IMR-90 (cell line): ENCODE results near the gene SYNE1. TPM values are rescaled to one million over a fixed set of nuclear protein-coding genes. Genes with fewer than 3 reads are reported as not detected.

Experiments
- ATAC-seq: fragments of 200-7000 bp; cut with Tn5 transposase; 2 replicates; pipeline ENCODE4 v1.9.1; 2020; ENCODE audit warnings: low read depth, mild to moderate bottlenecking, moderate library complexity
- BruUV-seq: library from RNA; stranded (reverse); fragments of 400-500 nt; replicated peaks from 2 replicates; lab custom pipeline; 2021; lab: Mats Ljungman, UMichigan
- CTCF ChIA-PET: fragments of 300-600 bp; formaldehyde crosslinking; extraction: SDS; loops from one replicate; lab custom pipeline; 2021; ENCODE audit warnings: antibody characterized with exemption; lab: Yijun Ruan, JAX
- POLR2A ChIA-PET: fragments of 300-600 bp; sonication (Branson Sonifier 250); formaldehyde crosslinking; loops from one replicate; lab custom pipeline; 2022; ENCODE audit warnings: antibody characterized with exemption; ENCODE audit not compliant: unreplicated experiment; lab: Charles Lee
- DNase-seq: peaks from one replicate; pipeline ENCODE4 v3.0.0; 2013
- H2AFZ ChIP-seq: replicated peaks from 2 replicates; pipeline ENCODE3; 2013; ENCODE audit warnings: low read length, mild to moderate bottlenecking; ENCODE audit not compliant: poor library complexity
- H2AK5ac ChIP-seq: 2 replicates; pipeline ENCODE4 v1.6.1; 2013; ENCODE audit warnings: low read depth, low read length, inconsistent platforms
- H2AK9ac ChIP-seq: replicated peaks from 2 replicates; pipeline ENCODE3; 2013; ENCODE audit warnings: mild to moderate bottlenecking, low read depth, low read length, moderate library complexity; ENCODE audit not compliant: poor library complexity
- H2BK120ac ChIP-seq: 2 replicates; pipeline ENCODE4 v1.6.1; 2013; ENCODE audit warnings: low read depth, low read length, inconsistent platforms
- H2BK15ac ChIP-seq: 3 replicates; pipeline ENCODE4 v1.6.1; 2013; ENCODE audit warnings: low read depth, low read length, inconsistent platforms
- H2BK20ac ChIP-seq: 2 replicates; pipeline ENCODE4 v1.6.1; 2013; ENCODE audit warnings: low read depth, mild to moderate bottlenecking, inconsistent platforms, low read length, moderate library complexity
- H2BK5ac ChIP-seq: 2 replicates; pipeline ENCODE4 v1.6.1; 2013; ENCODE audit warnings: mild to moderate bottlenecking, low read depth, low read length, inconsistent platforms; ENCODE audit not compliant: poor library complexity, severe bottlenecking
- H3K14ac ChIP-seq: replicated peaks from 2 replicates; pipeline ENCODE4 v1.6.1; 2013; ENCODE audit warnings: low read depth, low read length, inconsistent platforms
- H3K18ac ChIP-seq: 2 replicates; pipeline ENCODE4 v1.6.1; 2013; ENCODE audit warnings: low read depth, low read length, control low read depth
- H3K23ac ChIP-seq: 2 replicates; pipeline ENCODE4 v1.6.1; 2013; ENCODE audit warnings: low read depth, low read length, inconsistent platforms
- H3K27ac ChIP-seq: 2 replicates; pipeline ENCODE4 v1.5.1; 2013; ENCODE audit warnings: mild to moderate bottlenecking, control low read depth, low read length; ENCODE audit not compliant: insufficient read depth
- H3K27me3 ChIP-seq: 2 replicates; pipeline ENCODE4 v1.6.1; 2013; ENCODE audit warnings: low read length; ENCODE audit not compliant: control insufficient read depth, insufficient read depth
- H3K36me3 ChIP-seq: 2 replicates; pipeline ENCODE4 v1.6.1; 2013; ENCODE audit warnings: low read length, mixed read lengths; ENCODE audit not compliant: control insufficient read depth, insufficient read depth
- H3K4ac ChIP-seq: 2 replicates; pipeline ENCODE4 v1.6.1; 2013; ENCODE audit warnings: low read depth, low read length, inconsistent platforms
- H3K4me1 ChIP-seq: 2 replicates; pipeline ENCODE4 v1.6.1; 2013; ENCODE audit warnings: low read length, mixed read lengths; ENCODE audit not compliant: control insufficient read depth, insufficient read depth
- H3K4me2 ChIP-seq: 2 replicates; pipeline ENCODE4 v1.6.1; 2013; ENCODE audit warnings: low read depth, mild to moderate bottlenecking, control low read depth, low read length, moderate library complexity
- H3K4me3 ChIP-seq: 2 replicates; pipeline ENCODE4 v1.5.1; 2013; ENCODE audit warnings: low read depth, mild to moderate bottlenecking, control low read depth, low read length, moderate library complexity; ENCODE audit not compliant: insufficient read depth
- H3K56ac ChIP-seq: 2 replicates; pipeline ENCODE4 v1.6.1; 2013; ENCODE audit warnings: low read length, inconsistent platforms; ENCODE audit not compliant: insufficient read depth; ENCODE audit errors: extremely low read depth
- H3K79me1 ChIP-seq, 2 experiments: 2 replicates each; pipeline ENCODE4 v1.6.1; 2013; ENCODE audit warnings: low read length in 2 of 2, inconsistent platforms in 1 of 2, low read depth in 1 of 2
- H3K9ac ChIP-seq: 2 replicates; pipeline ENCODE4 v1.6.1; 2013; ENCODE audit warnings: low read depth, low read length, control low read depth
- H3K9me1 ChIP-seq: 2 replicates; pipeline ENCODE4 v1.6.1; 2013; ENCODE audit warnings: low read length, inconsistent platforms; ENCODE audit not compliant: insufficient read depth
- H3K9me3 ChIP-seq: 2 replicates; pipeline ENCODE4 v1.6.1; 2013; ENCODE audit warnings: low read length; ENCODE audit not compliant: control insufficient read depth, insufficient read depth
- H4K20me1 ChIP-seq: 2 replicates; pipeline ENCODE4 v1.6.1; 2013; ENCODE audit warnings: low read length, inconsistent platforms; ENCODE audit not compliant: insufficient read depth
- H4K5ac ChIP-seq: 2 replicates; pipeline ENCODE4 v1.6.1; 2013; ENCODE audit warnings: mild to moderate bottlenecking, low read depth, low read length, control low read depth
- H4K8ac ChIP-seq, 2 experiments: 2 replicates each; pipeline ENCODE4 v1.6.1; 2013; ENCODE audit warnings: low read depth in 2 of 2, low read length in 2 of 2, control low read depth in 1 of 2, inconsistent platforms in 1 of 2
- H4K91ac ChIP-seq: 2 replicates; pipeline ENCODE4 v1.6.1; 2013; ENCODE audit warnings: low read depth, low read length, inconsistent platforms; ENCODE audit not compliant: insufficient read depth
- CEBPB ChIP-seq: IDR thresholded peaks from 2 replicates; pipeline ENCODE4 v1.6.1; 2012; ENCODE audit warnings: low read depth, low read length, improper control_type of control experiment
- NFE2L2 ChIP-seq: fragments of 150-350 bp; IDR thresholded peaks from 2 replicates; pipeline ENCODE4 v1.6.1; 2016; ENCODE audit warnings: low read depth, mild to moderate bottlenecking, low read length
- WGBS, 2 experiments: methylation state at CpG; one replicate each; pipeline versions ENCODE4 v1.1.5 to v1.1.7; 2013; ENCODE audit warnings: missing lambda C conversion rate in 2 of 2; ENCODE audit not compliant: insufficient read length in 1 of 2; ENCODE audit errors: extremely low coverage in 2 of 2; 5-methylcytosine and 5-hydroxymethylcytosine counted together
- dilution Hi-C: fragments of 300-500 bp; cut with HindIII; formaldehyde crosslinking; loops from one replicate; pipeline ENCODE4 v1.14.3; 2018; ENCODE audit warnings: low sequenced_read_pairs; ENCODE audit not compliant: unreplicated experiment
- in situ Hi-C: fragments of 300-500 bp; cut with MboI; formaldehyde crosslinking; loops from 3 replicates; pipeline ENCODE4 v1.14.3; 2019; ENCODE audit warnings: low sequenced_read_pairs, inconsistent platforms, mixed read lengths
- intact Hi-C: fragments of 100-400 bp; cut with micrococcal nuclease; formaldehyde crosslinking; loops from 2 replicates; pipeline ENCODE4 v1.10.0; 2022
- polyA plus RNA-seq, 3 experiments: library from polyadenylated mRNA; depleted of rRNA; stranded (reverse); fragments of >200 nt; gene quantifications; 2 replicates each; pipeline ENCODE4 v1.2.3, GENCODE V29; 2012; ENCODE audit warnings: low replicate concordance in 1 of 3
- total RNA-seq: library from RNA; depleted of rRNA; stranded (reverse); fragments of >200 nt; gene quantifications from 2 replicates; pipeline ENCODE4 v1.2.3, GENCODE V29; 2012

The SYNE1 gene
- total and polyA plus RNA-seq, 2 of the 4 experiments (the other 2 are of a cell fraction) = 34.1 to 159 TPM

GRCh38 chr6:152502421-152503188 lies 134.6 kb downstream of the SYNE1 start:
- Histone ChIP-seq H4K8ac (peak overlapping the region in 1 of 2 experiments; percentile 21; a peak in 1 of 4 replicates), H3K9ac (no peak overlapping the region), H3K4ac (no peak overlapping the region), H2BK120ac (no peak overlapping the region), H3K9me1 (no peaks in the 10 kb centered on the region), H3K79me1 (no peaks in the 10 kb centered on the region), H3K27me3 (no peaks in the 10 kb centered on the region), H3K4me3 (no peak overlapping the region), H3K18ac (no peak overlapping the region), H3K4me2 (no peak overlapping the region), H2AFZ (no peak overlapping the region), H3K9me3 (no peaks in the 10 kb centered on the region), H3K4me1 (peaks cover 2% of the 10 kb centered on the region; the same call in 1 of the 2 replicates), H4K5ac (no peak overlapping the region), H2AK5ac (no peak overlapping the region), H3K23ac (no peak overlapping the region), H3K27ac (no peak overlapping the region), H3K14ac (no peak overlapping the region), H2AK9ac (no peak overlapping the region), H4K20me1 (no peaks in the 10 kb centered on the region), H2BK15ac (no peak overlapping the region), H3K36me3 (peaks cover 2% of the 10 kb centered on the region; the same call in 1 of the 2 replicates), H2BK20ac (no peak overlapping the region; the same call in 1 of the 2 replicates), H2BK5ac (peak overlapping the region; percentile 18), H4K91ac (no peak overlapping the region), H3K56ac (no peak overlapping the region)
- no CpG with 5 or more reads among the region's 6 CpGs for WGBS, 2 experiments
- intact Hi-C loops (no loop called here), in situ Hi-C loops (no loop called here), dilution Hi-C loops (no loop called here)
- ATAC-seq = no peak
- DNase-seq = peak; percentile 13
- TF ChIP-seq CEBPB = no peak
- peak; percentile 73 for TF ChIP-seq NFE2L2
- no TSS peak for BruUV-seq
- ChIA-PET POLR2A (no interaction called here), CTCF (no interaction called here)
